ENCODE data around the gene PCED1A. TPM values are rescaled to one million over a fixed set of nuclear protein-coding genes. Genes with fewer than 3 reads are reported as not detected.

PCED1A gene
- total RNA-seq, 4 donors from 2014 or later: 13.8 to 23.2 (median 16.7) TPM

DNA sequence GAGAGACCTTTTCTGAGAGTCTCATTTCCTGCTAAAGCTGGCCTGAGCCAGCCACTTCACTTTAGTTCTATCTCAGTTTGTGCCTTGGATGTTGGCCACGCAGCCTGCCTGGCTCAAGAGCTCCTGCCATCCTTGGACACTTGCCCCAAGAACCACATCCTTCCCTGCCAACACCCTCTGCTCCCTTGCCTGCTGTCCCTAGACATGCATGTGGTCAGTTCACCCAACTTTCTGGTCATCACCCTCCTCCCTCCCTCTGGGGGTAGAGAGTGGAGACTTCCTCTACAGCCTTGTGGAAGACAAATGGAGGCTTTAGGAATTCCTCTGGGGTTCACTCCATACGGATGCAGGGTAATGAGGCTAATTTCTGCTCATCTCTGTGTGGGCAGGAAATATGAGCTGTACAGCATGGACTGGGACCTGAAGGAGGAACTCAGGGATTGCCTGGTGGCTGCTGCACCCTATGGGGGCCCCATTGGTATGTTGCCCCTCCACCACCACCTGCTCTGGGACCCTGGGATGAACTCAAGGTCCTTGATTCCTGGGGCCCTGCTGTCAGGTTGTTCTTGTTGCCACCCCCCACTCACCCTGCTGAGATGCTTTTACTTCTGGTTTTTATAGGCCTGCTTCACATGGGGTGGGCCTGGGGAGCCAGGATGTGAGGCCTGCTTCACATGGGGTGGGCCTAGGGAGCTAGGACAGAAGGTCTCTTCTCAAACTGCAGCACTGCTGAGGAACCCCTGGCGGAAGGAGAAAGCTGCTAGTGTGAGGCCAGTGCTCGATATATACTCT lies 19.1 kb upstream of the PCED1A start:
- Histone ChIP-seq H3K27me3 (no peaks in the 10 kb centered on the region), H3K36me3 (peaks cover 0 to 48% of the 10 kb centered on the region in 2 donors), H3K27ac (no peak overlapping the region), H3K4me1 (peaks cover 0 to 7% (median 0%) of the 10 kb centered on the region in 3 donors), H3K4me3 (no peak overlapping the region), H3K9me3 (no peaks in the 10 kb centered on the region)
- WGBS, 2 donors (ENCODE audit: low coverage in 1 of 2): 71% methylated on average over 1 of the region's 4 CpGs; no CpG with 5 or more reads in 1 of the 2 donors
- no peak for ATAC-seq
- TF ChIP-seq EP300 (IDR thresholded peaks at IDR 0.05) (no peak), POLR2AphosphoS5 (IDR thresholded peaks at IDR 0.05) (no peak), POLR2A (IDR thresholded peaks at IDR 0.05) (no peak)

DNA sequence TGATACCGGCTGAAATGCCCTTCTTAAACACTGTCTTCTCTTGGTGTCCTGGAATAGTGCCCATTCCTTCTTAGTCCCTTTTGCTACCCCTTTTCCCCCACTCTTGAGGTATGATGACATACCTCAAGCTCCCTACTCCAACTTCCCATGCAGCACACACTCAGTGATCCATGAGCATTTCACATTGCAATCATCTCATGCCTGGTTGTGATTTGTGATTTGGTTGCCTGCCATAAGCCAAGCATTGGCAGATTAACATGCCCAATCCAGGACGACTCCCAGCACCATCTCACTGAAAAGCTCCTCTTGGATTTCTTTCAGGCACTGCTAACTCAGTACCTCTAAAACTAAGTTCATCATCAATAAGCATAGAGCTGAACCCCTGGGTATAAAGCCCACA lies 18.1 kb upstream of the PCED1A start:
- Histone ChIP-seq H3K4me1 (peaks cover 0 to 7% (median 0%) of the 10 kb centered on the region in 3 donors), H3K27me3 (no peaks in the 10 kb centered on the region), H3K27ac (no peak overlapping the region), H3K4me3 (no peak overlapping the region), H3K36me3 (peaks cover 0 to 38% of the 10 kb centered on the region in 2 donors), H3K9me3 (no peaks in the 10 kb centered on the region)
- WGBS, 2 donors (ENCODE audit: low coverage in 1 of 2): 85 to 100% methylated on average over 2 of the region's 2 CpGs
- ATAC-seq: no peak
- TF ChIP-seq, protein P1, sequence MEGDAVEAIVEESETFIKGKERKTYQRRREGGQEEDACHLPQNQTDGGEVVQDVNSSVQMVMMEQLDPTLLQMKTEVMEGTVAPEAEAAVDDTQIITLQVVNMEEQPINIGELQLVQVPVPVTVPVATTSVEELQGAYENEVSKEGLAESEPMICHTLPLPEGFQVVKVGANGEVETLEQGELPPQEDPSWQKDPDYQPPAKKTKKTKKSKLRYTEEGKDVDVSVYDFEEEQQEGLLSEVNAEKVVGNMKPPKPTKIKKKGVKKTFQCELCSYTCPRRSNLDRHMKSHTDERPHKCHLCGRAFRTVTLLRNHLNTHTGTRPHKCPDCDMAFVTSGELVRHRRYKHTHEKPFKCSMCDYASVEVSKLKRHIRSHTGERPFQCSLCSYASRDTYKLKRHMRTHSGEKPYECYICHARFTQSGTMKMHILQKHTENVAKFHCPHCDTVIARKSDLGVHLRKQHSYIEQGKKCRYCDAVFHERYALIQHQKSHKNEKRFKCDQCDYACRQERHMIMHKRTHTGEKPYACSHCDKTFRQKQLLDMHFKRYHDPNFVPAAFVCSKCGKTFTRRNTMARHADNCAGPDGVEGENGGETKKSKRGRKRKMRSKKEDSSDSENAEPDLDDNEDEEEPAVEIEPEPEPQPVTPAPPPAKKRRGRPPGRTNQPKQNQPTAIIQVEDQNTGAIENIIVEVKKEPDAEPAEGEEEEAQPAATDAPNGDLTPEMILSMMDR (IDR thresholded peaks at IDR 0.05): no peak
- no peak for TF ChIP-seq POLR2AphosphoS5 (IDR thresholded peaks at IDR 0.05)
- TF ChIP-seq EP300 (IDR thresholded peaks at IDR 0.05): no peak
- no peak for TF ChIP-seq POLR2A (IDR thresholded peaks at IDR 0.05)

DNA sequence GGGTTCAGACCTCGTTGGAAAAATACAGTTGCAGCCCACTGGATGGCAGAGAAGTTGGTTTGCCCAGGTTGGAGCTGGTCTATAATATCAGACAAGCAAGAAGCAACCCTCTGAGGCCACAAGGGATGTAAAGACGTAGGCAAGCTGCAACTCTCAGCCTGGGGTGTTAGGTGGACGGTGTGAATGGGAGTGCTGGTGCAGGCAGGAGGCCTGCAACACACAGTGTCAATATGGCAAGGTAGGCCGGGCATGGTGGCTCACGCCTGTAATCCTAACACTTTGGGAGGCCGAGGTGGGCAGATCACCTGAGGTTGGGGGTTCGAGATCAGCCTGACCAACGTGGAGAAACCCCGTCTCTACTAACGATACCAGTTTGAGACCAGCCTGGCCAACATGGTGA lies 10.6 kb upstream of the PCED1A start:
- Histone ChIP-seq H3K9me3 (no peaks in the 10 kb centered on the region), H3K27ac (no peak overlapping the region), H3K36me3 (peaks cover 0 to 7% of the 10 kb centered on the region in 2 donors), H3K4me3 (no peak overlapping the region), H3K27me3 (no peaks in the 10 kb centered on the region), H3K4me1 (peaks cover 0 to 7% (median 2%) of the 10 kb centered on the region in 3 donors)
- TF ChIP-seq EP300 (IDR thresholded peaks at IDR 0.05) (no peak), POLR2AphosphoS5 (IDR thresholded peaks at IDR 0.05) (no peak), POLR2A (IDR thresholded peaks at IDR 0.05) (no peak)
- TF ChIP-seq, protein P1 (IDR thresholded peaks at IDR 0.05): no peak
- no peak for ATAC-seq
- WGBS, 2 donors (ENCODE audit: low coverage in 1 of 2): 85 to 88% methylated on average over 1 to 4 of the region's 10 CpGs

DNA sequence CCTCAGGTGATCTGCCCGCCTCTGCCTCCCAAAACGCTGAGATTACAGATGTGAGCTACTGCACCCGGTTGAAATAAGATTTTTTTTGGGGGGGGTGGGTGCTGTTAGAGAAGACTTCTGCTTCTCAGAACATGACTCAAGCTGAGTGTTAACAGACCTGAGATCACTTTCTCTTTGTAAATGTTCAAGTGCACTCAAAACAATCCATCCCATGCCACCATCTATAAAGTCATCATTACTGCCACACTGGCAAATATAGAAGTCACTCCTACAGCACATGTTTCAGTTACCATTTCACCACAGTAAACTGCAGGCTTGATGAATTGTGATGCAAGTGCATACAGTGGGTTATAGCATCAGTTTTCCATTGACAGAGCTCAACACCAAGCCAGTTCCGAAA lies 9.1 kb upstream of the PCED1A start:
- Histone ChIP-seq H3K27ac (no peak overlapping the region), H3K36me3 (peaks cover 0 to 7% of the 10 kb centered on the region in 2 donors), H3K9me3 (no peaks in the 10 kb centered on the region), H3K27me3 (no peaks in the 10 kb centered on the region), H3K4me3 (no peak overlapping the region), H3K4me1 (peaks cover 0 to 7% (median 2%) of the 10 kb centered on the region in 3 donors)
- TF ChIP-seq, protein P1 (IDR thresholded peaks at IDR 0.05): no peak
- TF ChIP-seq POLR2A (IDR thresholded peaks at IDR 0.05) (no peak), EP300 (IDR thresholded peaks at IDR 0.05) (no peak), POLR2AphosphoS5 (IDR thresholded peaks at IDR 0.05) (no peak)
- WGBS, 2 donors (ENCODE audit: low coverage in 1 of 2): 86 to 100% methylated on average over 1 of the region's 4 CpGs
- ATAC-seq: no peak

DNA sequence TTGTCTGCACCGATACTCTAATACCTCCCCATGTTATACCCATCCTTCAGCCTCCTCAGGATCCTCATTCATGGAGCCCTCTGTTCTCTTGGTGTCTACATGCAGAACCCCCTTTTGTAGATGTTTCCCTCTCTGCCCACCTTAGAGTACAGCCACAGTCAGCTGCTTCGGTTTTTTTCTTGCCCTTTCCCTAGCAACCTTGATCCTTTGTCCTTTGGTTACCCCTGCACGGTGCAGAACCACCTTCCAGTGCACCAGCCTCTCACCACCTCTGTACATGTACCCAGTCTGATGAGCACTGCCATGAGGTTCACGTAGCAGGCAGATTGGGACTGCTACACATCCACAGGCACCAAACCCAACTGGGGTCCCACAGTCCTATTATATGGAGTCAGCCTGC lies 7.3 kb upstream of the PCED1A start:
- no peak for ATAC-seq
- 86 to 98% methylated on average over 3 to 4 of the region's 4 CpGs for WGBS, 2 donors (ENCODE audit: low coverage in 1 of 2)
- no peak overlapping the region for H3K4me3 ChIP-seq
- H3K36me3 ChIP-seq: peaks cover 0 to 19% of the 10 kb centered on the region in 2 donors
- peaks cover 0 to 7% (median 2%) of the 10 kb centered on the region in 3 donors for H3K4me1 ChIP-seq
- no peaks in the 10 kb centered on the region for H3K9me3 ChIP-seq
- no peak overlapping the region for H3K27ac ChIP-seq
- H3K27me3 ChIP-seq: no peaks in the 10 kb centered on the region
- TF ChIP-seq POLR2AphosphoS5 (IDR thresholded peaks at IDR 0.05) (no peak), POLR2A (IDR thresholded peaks at IDR 0.05) (no peak), EP300 (IDR thresholded peaks at IDR 0.05) (no peak)
- TF ChIP-seq, protein P1 (IDR thresholded peaks at IDR 0.05): no peak

All from gastroesophageal sphincter (tissue), 4 donors.